Myocyte (in vitro differentiated cells): ENCODE results near the gene UST. TPM values are rescaled to one million over a fixed set of nuclear protein-coding genes. Genes with fewer than 3 reads are reported as not detected.
"Not testable (repeated sequence)": the region's sequence is repeated elsewhere in the genome, so short reads cannot be mapped to it uniquely, and the experiment has no call there.

Experiments used
- DNase-seq: peaks from one replicate; pipeline ENCODE4 v3.0.0-alpha.2; 2012; ENCODE audit warnings: low read depth
- total RNA-seq: library from RNA; depleted of rRNA; stranded (reverse); fragments of >200 nt; gene quantifications from 2 replicates; pipeline ENCODE4 v1.2.3, GENCODE V29; 2014

The UST gene
- total RNA-seq, 1 donor from 2014 or later = 10.7 TPM

DNA sequence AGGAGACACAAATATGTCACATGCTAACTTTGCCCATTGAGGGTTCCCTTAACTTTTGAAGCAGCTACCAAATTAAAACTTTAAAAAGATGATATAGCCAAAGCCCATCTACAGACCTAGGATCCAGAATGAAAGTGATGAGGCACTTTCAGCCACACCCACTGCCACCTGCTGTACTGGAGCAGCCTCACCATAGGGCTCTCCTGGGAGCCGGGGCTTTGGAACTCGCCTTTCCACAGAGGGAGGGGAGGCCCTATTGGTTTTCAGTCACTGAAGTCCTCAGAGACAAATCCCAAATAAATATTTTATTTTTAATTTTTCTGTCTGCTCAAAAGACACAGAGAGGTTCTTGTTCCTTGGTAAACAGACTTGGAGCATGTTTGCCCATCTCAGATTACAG, 332.6 kb downstream of the UST start:
- peak; percentile 53 for DNase-seq

DNA sequence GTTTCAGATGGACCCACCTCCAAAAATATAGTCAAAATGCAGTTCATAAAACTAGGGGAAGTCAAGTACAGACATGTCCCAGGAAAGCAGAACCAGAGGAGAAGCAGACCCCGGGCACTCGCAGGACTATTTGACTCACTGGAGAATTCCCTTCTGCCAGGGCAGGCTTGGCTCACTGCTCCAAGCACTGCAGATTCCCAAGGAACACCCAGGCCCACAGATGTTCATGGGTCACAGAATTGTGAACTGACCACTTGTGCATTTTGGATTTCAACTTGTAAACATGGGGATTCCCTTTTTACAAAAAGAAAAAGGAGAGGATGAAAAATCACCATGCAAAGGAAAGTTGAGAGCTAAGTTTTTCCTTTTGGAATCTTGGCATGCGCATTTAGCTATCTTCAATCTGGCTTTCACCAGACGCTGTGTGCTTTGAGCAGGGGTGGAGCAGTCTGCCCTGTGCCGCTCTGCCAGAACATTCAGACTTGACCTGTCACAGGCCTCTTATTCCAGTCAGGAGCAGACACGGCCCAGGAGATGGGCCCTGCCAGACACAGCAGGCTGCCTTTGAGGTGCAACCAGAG, 333.2 kb downstream of the UST start:
- peak; percentile 69 for DNase-seq

- DNase-seq = no peak
These were observed 333.7 kb downstream of the UST start for GRCh38 chr6:149080511-149080910.

DNA sequence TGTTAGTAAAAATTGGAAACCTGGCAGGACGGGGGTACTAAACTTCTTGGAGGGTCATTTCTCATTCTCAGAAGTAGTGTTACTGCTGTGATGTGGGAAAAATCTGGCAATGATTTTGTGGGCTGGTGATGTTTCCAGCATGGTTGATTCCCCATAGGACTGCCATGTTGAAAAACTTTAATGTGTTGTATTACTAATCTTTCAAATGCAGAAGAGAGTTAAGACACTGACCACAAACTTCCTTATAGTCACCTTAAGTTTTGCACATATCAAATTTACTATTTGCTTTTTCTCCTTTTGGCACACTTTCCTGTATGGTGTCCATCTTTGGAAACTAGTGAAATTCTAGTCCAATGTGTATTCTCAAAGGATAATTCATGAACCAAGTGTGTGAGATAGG, 334.5 kb downstream of the UST start:
- no peak for DNase-seq

DNA sequence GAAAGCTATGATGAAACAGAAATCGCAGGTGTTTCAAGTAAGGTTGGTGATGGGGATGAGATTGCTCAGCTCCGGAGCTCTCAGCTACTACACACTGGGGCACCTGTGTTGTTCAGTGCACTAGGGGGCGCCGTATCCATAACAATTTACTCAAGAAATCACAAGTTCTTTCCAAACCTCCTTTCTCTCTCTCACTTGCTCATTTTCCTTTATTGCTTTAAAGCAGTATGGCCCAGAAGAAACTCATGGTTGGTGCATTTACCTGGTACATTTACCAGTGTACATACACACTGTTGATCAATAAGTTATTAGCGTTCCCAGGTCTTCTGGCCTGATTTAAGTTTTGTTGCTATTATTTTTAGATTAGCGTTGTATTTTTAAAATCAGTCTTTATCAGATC, 335.5 kb downstream of the UST start:
- DNase-seq = peak; percentile 72

DNA sequence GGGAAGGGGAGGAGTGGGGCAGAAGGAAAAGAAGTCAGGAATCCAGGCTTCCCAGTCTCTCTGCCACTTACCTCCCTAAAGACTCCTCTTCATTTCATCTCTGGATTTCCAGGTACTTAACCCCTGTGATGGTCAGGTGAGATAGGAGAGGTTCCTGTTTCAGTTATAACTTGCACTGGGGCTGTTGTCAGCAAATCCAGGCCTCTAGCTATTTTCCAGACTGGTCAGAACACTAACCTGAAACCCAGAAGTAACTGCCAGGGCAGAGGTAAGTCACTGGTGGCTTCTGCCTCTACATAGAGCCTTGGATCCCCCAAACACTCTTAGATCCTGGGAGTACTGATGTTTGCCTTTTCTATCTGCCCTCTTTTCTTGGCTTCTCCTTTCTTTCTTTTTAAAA, 337.2 kb downstream of the UST start:
- no peak for DNase-seq

GRCh38 chr6:149084808-149085556, 338.2 kb downstream of the UST start:
- no peak for DNase-seq

GRCh38 chr6:149085557-149085938, 338.7 kb downstream of the UST start:
- no peak for DNase-seq

GRCh38 chr6:149086363-149086762, 339.5 kb downstream of the UST start:
- no peak for DNase-seq

- DNase-seq = no peak
These were observed 341.1 kb downstream of the UST start for GRCh38 chr6:149087898-149088297.

- DNase-seq = no peak
These were observed 341.5 kb downstream of the UST start for GRCh38 chr6:149088361-149088760.

DNA sequence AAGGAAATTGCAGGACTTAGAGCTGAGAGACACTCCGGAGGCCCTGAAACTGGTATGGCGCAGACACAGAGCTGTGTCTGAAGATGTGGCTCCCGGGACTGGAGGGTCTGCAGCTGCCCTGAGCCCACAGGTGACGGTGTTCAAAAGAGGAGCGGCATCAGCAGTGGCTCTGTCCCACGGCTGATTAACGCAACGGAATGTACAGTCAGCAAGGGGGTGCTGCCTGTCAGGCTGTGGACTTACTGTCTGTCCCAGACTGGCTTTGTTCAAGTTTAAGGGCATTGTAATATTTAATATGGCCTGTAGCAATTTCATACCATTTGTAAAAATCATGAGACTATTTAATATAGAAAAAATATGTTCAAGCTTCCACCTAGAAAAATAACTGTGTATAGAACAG, 342.7 kb downstream of the UST start:
- no peak for DNase-seq

GRCh38 chr6:149090937-149091336, 344.1 kb downstream of the UST start:
- no peak for DNase-seq

DNA sequence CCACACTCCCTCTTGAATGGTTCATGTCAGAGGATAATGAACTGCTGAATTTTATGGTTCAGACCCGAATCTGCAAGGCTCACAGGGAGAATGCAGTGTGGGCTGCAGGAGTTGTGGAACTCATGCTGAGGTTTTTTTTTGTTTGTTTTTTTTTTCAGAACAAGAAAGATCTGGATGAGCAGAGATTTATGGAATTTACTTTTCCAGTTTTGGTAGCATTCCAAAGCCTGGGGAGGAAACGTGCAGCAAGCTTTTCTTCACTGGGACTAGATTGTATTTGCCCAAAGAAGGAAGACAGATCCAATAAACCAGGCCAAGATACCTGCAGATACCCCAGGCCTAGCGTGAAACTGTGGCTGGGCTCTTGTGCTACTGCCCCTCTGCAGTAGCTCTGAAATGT, 346.8 kb downstream of the UST start:
- DNase-seq = peak; percentile 45

GRCh38 chr6:149094156-149094555, 347.3 kb downstream of the UST start:
- DNase-seq = no peak

DNA sequence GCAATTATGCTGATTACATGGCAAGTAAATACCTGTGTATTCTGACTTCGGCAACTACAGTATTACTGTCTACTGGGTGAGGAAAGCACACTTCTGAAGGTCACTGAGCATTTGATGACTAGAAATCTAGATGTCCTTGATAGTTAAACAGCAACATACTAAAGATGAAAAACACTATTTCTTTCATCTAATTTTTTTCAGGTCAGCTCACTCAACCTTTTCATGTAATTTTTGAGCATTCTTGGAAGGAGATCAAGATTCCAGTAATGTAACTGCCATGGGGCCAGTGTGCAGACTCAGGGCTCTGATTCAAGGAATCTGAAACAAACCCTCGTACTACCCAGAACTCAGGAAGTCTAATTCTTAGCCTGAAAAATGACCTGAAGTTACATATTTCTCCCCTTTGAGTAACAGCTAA, 348.1 kb downstream of the UST start:
- no peak for DNase-seq

DNA sequence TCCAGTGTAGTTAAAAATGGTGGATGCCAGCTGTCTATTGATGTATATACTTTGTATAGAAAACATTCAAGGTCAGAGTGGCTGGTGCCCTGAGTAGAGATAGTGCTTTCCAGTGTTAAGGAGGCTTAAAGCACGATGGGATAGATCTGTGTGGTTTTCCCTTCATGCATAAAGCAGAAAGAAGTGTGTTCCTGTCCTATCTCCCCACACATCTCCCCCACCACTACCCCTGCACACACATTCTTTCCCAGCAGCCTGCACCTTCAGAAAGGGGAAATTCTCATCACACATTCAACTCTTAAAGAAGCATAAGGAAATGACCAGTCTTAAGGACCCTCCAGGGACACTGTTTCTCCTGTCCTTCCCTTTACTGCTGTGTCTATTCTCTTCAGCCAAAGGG, 349.0 kb downstream of the UST start:
- DNase-seq = no peak

- no peak for DNase-seq
These were observed 351.0 kb downstream of the UST start for GRCh38 chr6:149097794-149098193.

GRCh38 chr6:149098700-149099276, 352.0 kb downstream of the UST start:
- DNase-seq = no peak

GRCh38 chr6:149102324-149102723, 355.5 kb downstream of the UST start:
- DNase-seq = no peak

- not testable (repeated sequence) for DNase-seq
These were observed 357.1 kb downstream of the UST start for GRCh38 chr6:149103950-149104349.

DNA sequence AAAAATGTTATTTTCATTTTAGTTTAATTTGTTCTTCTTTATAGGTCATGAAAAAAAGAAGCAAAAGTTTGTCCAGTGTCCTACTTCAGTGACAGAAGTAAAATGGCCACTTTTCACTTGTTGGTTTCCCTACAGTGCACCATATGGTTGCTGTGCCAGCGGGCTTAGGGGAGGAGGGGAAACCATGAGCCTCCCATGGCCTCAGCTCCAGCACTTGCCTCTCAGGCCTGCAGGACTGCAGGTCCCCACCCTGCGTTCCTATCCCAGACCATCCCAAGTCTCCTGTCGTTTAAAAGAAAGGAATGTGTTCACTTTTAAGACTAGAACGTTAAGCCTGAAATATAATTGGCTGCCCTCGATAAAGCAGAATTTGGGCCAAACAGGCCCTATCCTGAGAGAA, 360.7 kb downstream of the UST start:
- no peak for DNase-seq
